Fibroblast of lung (primary cell): ENCODE measurements around the gene TSPAN9.

Source experiments
- EZH2 ChIP-seq: IDR thresholded peaks from 2 replicates; pipeline ENCODE4 v1.5.1; 2012; ENCODE audit warnings: low read length, control low read depth, mild to moderate bottlenecking; ENCODE audit errors: missing control alignments
- TF ChIP-seq, protein P1 (sequence below), 2 donors: IDR thresholded peaks in 1 of 2; conservative IDR thresholded peaks in 1 of 2; 1 replicate in 1 of 2; 2 replicates in 1 of 2; pipeline ENCODE4 v1.5.1; 2011 to 2012; ENCODE audit warnings: low read length in 2 of 2, control low read depth in 1 of 2, inconsistent platforms in 1 of 2, low read depth in 1 of 2, mild to moderate bottlenecking in 1 of 2

DNA sequence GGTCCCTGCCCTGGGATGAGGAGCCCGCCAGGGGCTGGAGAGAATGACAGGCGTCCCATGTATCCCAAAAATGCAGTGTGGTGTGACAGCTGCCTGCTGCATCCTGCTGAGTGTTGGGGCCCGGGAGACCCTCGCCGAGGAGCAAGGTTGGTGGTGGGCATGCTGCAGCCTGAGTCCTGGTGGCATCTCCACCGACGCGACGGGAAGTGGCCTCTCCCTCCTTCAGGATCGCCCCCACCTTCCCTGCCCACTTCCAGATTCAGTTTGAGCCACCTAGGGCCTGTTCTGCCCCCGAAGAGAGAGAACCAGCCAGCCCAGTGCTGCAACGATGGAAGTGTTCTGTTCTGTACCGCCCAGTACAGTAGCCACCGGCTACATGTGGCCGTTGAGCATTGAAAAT, 70.1 kb downstream of the TSPAN9 start:
- TF ChIP-seq, protein P1, sequence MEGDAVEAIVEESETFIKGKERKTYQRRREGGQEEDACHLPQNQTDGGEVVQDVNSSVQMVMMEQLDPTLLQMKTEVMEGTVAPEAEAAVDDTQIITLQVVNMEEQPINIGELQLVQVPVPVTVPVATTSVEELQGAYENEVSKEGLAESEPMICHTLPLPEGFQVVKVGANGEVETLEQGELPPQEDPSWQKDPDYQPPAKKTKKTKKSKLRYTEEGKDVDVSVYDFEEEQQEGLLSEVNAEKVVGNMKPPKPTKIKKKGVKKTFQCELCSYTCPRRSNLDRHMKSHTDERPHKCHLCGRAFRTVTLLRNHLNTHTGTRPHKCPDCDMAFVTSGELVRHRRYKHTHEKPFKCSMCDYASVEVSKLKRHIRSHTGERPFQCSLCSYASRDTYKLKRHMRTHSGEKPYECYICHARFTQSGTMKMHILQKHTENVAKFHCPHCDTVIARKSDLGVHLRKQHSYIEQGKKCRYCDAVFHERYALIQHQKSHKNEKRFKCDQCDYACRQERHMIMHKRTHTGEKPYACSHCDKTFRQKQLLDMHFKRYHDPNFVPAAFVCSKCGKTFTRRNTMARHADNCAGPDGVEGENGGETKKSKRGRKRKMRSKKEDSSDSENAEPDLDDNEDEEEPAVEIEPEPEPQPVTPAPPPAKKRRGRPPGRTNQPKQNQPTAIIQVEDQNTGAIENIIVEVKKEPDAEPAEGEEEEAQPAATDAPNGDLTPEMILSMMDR (conservative IDR thresholded peaks at IDR 0.05 in 1 of 2, IDR thresholded peaks at IDR 0.05 in 1 of 2; ENCODE audit: low read depth in 1 of 2, low read length in 2 of 2): no peak
- TF ChIP-seq EZH2: no peak
